GM23338 (cell line): ENCODE measurements around the gene SNAP91. TPM values are rescaled to one million over a fixed set of nuclear protein-coding genes. Genes with fewer than 3 reads are reported as not detected.
A peak's percentile ranks its signal among the peaks of the same experiment; 100 is the strongest.
"Not testable (repeated sequence)": the region's sequence is repeated elsewhere in the genome, so short reads cannot be mapped to it uniquely, and the experiment has no call there.

ENCODE experiments used
- ATAC-seq: fragments of 200-7000 bp; cut with Tn5 transposase; 3 replicates; pipeline ENCODE4 v1.9.1; 2020
- DNase-seq: peaks from one replicate; pipeline ENCODE4 v3.0.0-alpha.2; 2015; ENCODE audit warnings: low spot score
- H2AFZ ChIP-seq: fragments of 200-600 bp; sonication (generic); 2 replicates; pipeline ENCODE4 v1.8.0; 2016; ENCODE audit warnings: antibody characterized with exemption, mild to moderate bottlenecking, moderate library complexity
- H3F3A ChIP-seq: fragments of 200-600 bp; sonication (generic); replicated peaks from 2 replicates; pipeline ENCODE4 v1.8.0; 2017; ENCODE audit warnings: antibody characterized with exemption, mixed run types, low read depth
- H3K27ac ChIP-seq: fragments of 200-600 bp; sonication (generic); 2 replicates; pipeline ENCODE4 v1.6.1; 2016; ENCODE audit warnings: low read depth
- H3K27me3 ChIP-seq: fragments of 200-600 bp; sonication (generic); 2 replicates; pipeline ENCODE4 v1.8.0; 2016; ENCODE audit warnings: mild to moderate bottlenecking, mixed run types, moderate library complexity; ENCODE audit not compliant: insufficient read depth
- H3K36me3 ChIP-seq: fragments of 200-600 bp; sonication (generic); 2 replicates; pipeline ENCODE4 v1.8.0; 2016; ENCODE audit warnings: mild to moderate bottlenecking; ENCODE audit not compliant: insufficient read depth
- H3K4me1 ChIP-seq: fragments of 200-600 bp; sonication (generic); 2 replicates; pipeline ENCODE4 v1.8.0; 2016; ENCODE audit warnings: mild to moderate bottlenecking, moderate library complexity; ENCODE audit not compliant: insufficient read depth
- H3K4me2 ChIP-seq: fragments of 200-600 bp; sonication (generic); 2 replicates; pipeline ENCODE4 v1.7.1; 2017; ENCODE audit warnings: mixed run types
- H3K4me3 ChIP-seq: fragments of 200-600 bp; sonication (generic); 2 replicates; pipeline ENCODE4 v1.6.1; 2016; ENCODE audit warnings: mixed run types
- H3K79me2 ChIP-seq: fragments of 200-600 bp; sonication (generic); replicated peaks from 2 replicates; pipeline ENCODE4 v1.8.0; 2017; ENCODE audit warnings: mild to moderate bottlenecking; ENCODE audit not compliant: insufficient read depth
- H3K9me2 ChIP-seq: fragments of 200-600 bp; sonication (generic); 2 replicates; pipeline ENCODE4 v1.8.0; 2017; ENCODE audit not compliant: insufficient read depth
- H4K20me1 ChIP-seq: fragments of 200-600 bp; sonication (generic); replicated peaks from 2 replicates; pipeline ENCODE4 v1.8.0; 2017; ENCODE audit warnings: mild to moderate bottlenecking; ENCODE audit not compliant: insufficient read depth
- H3K27ac Mint-ChIP-seq: 2 replicates; pipeline ENCODE4 v1.8.0; 2020; ENCODE audit warnings: inconsistent platforms, mild to moderate bottlenecking, moderate library complexity, mixed read lengths
- H3K27me3 Mint-ChIP-seq: 3 replicates; pipeline ENCODE4 v1.8.0; 2022; ENCODE audit warnings: low read depth, mild to moderate bottlenecking, moderate library complexity, mixed read lengths, inconsistent platforms; ENCODE audit not compliant: insufficient read depth, poor library complexity
- H3K36me3 Mint-ChIP-seq: 3 replicates; pipeline ENCODE4 v1.8.0; 2021; ENCODE audit warnings: low read depth, mild to moderate bottlenecking, inconsistent platforms, moderate library complexity, mixed read lengths
- H3K4me1 Mint-ChIP-seq: 3 replicates; pipeline ENCODE4 v1.8.0; 2020; ENCODE audit warnings: mild to moderate bottlenecking, inconsistent platforms, mixed read lengths
- H3K4me3 Mint-ChIP-seq: 3 replicates; pipeline ENCODE4 v1.8.0; 2021; ENCODE audit warnings: moderate library complexity, mild to moderate bottlenecking, inconsistent platforms, mixed read lengths
- H3K9me3 Mint-ChIP-seq: 3 replicates; pipeline ENCODE4 v1.8.0; 2020; ENCODE audit warnings: moderate library complexity, mild to moderate bottlenecking, inconsistent platforms, mixed read lengths
- CREB1 ChIP-seq: fragments of 250-450 bp; sonication (Bioruptor Pico); IDR thresholded peaks from 2 replicates; pipeline ENCODE4 v1.5.0; 2020; ENCODE audit warnings: low read depth, mild to moderate bottlenecking, moderate library complexity
- JUNB ChIP-seq: IDR thresholded peaks from one replicate; pipeline ENCODE4 v1.6.1; 2016; ENCODE audit warnings: antibody characterized with exemption; ENCODE audit not compliant: unreplicated experiment
- POLR2AphosphoS5 ChIP-seq: IDR thresholded peaks from 2 replicates; pipeline ENCODE4 v1.6.1; 2016; ENCODE audit warnings: antibody characterized with exemption, low read depth
- REST ChIP-seq: IDR thresholded peaks from one replicate; pipeline ENCODE4 v1.6.1; 2018; ENCODE audit warnings: antibody characterized with exemption; ENCODE audit not compliant: unreplicated experiment
- ZNF114 ChIP-seq: fragments of 250-450 bp; sonication (Bioruptor Pico); IDR thresholded peaks from 2 replicates; pipeline ENCODE4 v1.5.0; 2020; ENCODE audit warnings: mild to moderate bottlenecking, moderate library complexity
- polyA plus RNA-seq: library from polyadenylated mRNA; unstranded; fragments of >200 nt; fragmentation: Nextera tagmentation; extraction: Ambion mirVana; gene quantifications from 2 replicates; pipeline ENCODE4 v1.2.1, GENCODE V29; 2016
- total RNA-seq: library from RNA; depleted of rRNA; stranded (reverse); fragments of >200 nt; shearing (Covaris generic); gene quantifications from 2 replicates; pipeline ENCODE4 v1.2.3, GENCODE V29; 2014
- TF ChIP-seq, protein P1 (sequence below): IDR thresholded peaks from 2 replicates; pipeline ENCODE4 v1.6.1; 2016; ENCODE audit warnings: antibody characterized with exemption
- TF ChIP-seq, protein P2 (sequence below), 2 experiments: fragments of 200-600 bp in 1 of 2; sonication (generic) in 1 of 2; conservative IDR thresholded peaks; 2 replicates each; pipeline versions ENCODE4 v1.5.1 to v1.6.1; 2016 to 2017; ENCODE audit warnings: antibody characterized with exemption in 2 of 2, low read depth in 2 of 2, mild to moderate bottlenecking in 2 of 2, moderate library complexity in 1 of 2
- TF ChIP-seq, protein P3 (sequence below): fragments of 250-450 bp; sonication (Bioruptor Pico); IDR thresholded peaks from 2 replicates; pipeline ENCODE4 v1.5.0; 2020; ENCODE audit warnings: mild to moderate bottlenecking, moderate library complexity

SNAP91 gene
- total and polyA plus RNA-seq, 2 experiments from 2014 or later: 0.83 to 1.2 TPM

- TF ChIP-seq, protein P1, sequence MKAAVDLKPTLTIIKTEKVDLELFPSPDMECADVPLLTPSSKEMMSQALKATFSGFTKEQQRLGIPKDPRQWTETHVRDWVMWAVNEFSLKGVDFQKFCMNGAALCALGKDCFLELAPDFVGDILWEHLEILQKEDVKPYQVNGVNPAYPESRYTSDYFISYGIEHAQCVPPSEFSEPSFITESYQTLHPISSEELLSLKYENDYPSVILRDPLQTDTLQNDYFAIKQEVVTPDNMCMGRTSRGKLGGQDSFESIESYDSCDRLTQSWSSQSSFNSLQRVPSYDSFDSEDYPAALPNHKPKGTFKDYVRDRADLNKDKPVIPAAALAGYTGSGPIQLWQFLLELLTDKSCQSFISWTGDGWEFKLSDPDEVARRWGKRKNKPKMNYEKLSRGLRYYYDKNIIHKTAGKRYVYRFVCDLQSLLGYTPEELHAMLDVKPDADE: no peak
- TF ChIP-seq ZNF114 (CRISPR knock-in tag): no peak
- TF ChIP-seq, protein P2, sequence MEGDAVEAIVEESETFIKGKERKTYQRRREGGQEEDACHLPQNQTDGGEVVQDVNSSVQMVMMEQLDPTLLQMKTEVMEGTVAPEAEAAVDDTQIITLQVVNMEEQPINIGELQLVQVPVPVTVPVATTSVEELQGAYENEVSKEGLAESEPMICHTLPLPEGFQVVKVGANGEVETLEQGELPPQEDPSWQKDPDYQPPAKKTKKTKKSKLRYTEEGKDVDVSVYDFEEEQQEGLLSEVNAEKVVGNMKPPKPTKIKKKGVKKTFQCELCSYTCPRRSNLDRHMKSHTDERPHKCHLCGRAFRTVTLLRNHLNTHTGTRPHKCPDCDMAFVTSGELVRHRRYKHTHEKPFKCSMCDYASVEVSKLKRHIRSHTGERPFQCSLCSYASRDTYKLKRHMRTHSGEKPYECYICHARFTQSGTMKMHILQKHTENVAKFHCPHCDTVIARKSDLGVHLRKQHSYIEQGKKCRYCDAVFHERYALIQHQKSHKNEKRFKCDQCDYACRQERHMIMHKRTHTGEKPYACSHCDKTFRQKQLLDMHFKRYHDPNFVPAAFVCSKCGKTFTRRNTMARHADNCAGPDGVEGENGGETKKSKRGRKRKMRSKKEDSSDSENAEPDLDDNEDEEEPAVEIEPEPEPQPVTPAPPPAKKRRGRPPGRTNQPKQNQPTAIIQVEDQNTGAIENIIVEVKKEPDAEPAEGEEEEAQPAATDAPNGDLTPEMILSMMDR (conservative IDR thresholded peaks at IDR 0.05; ENCODE audit: low read depth in 2 of 2): no peak
- no peak for TF ChIP-seq REST
- TF ChIP-seq POLR2AphosphoS5: no peak
- no peak for TF ChIP-seq CREB1 (CRISPR knock-in tag)
- no peak for TF ChIP-seq JUNB
Measured at GRCh38 chr6:83574783-83575182, 134.1 kb downstream of the SNAP91 start (continued).

DNA sequence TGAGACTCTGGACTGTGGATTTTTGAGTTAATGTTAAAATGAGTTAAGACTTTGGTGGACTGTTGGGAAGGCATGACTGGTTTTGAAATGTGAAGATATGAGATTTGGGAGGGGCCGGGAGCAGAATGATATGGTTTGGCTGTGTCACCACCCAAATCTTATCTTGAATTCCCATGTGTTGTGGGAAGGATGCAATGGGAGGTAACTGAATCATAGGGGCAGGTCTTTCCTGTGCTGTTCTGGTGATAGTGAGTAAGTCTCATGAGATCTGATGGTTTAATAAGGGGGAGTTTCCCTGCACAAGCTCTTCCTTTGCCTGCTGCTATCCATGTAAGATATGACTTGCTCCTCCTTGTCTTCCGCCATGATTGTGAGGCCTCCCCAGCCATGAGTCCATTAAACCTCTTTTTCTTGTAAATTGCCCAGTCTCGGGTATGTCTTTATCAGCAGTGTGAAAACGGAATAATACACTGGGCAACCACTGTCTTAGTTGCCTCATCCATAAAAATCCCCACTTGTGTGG lies 137.2 kb downstream of the SNAP91 start:
- H3K79me2 ChIP-seq, H3K27ac ChIP-seq, H3K4me3 ChIP-seq, DNase-seq, H3F3A ChIP-seq, H3K4me2 ChIP-seq, H3K27me3 ChIP-seq, H3K4me3 Mint-ChIP-seq, H3K4me1 Mint-ChIP-seq, ATAC-seq, H3K27me3 Mint-ChIP-seq, H3K36me3 Mint-ChIP-seq, H3K4me1 ChIP-seq, H3K9me2 ChIP-seq, H3K36me3 ChIP-seq, H3K27ac Mint-ChIP-seq, H4K20me1 ChIP-seq, H2AFZ ChIP-seq: not testable (repeated sequence)
- H3K9me3 Mint-ChIP-seq: peaks cover 20% of the 10 kb centered on the region

DNA sequence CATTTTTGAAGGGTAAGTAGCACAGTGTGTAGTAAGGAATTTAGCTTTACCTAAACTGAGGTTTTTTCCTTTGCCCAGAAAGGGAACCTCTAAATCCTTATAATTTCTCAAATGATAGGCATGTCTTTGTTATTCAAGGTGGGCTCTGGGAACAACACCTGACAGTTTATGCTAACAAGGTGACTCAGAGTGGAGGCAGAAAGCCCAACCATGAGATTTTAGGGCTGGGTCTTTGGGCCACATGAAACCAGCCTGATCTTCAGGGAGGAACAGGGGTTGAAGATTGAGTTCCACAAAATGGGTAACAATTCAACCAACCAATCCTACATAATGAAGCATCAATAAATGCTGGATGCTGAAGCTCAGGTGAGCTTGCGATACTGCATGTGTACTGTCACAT lies 149.9 kb downstream of the SNAP91 start:
- Mint-ChIP-seq H3K4me1 (peaks cover 7% of the 10 kb centered on the region; the same call in 2 of the 3 replicates), H3K9me3 (no peaks in the 10 kb centered on the region), H3K4me3 (no peak overlapping the region), H3K27ac (no peak overlapping the region), H3K27me3 (no peaks in the 10 kb centered on the region), H3K36me3 (no peaks in the 10 kb centered on the region)
- Histone ChIP-seq H3K4me2 (no peak overlapping the region), H3K4me1 (no peaks in the 10 kb centered on the region), H3K36me3 (no peaks in the 10 kb centered on the region), H4K20me1 (no peaks in the 10 kb centered on the region; the same call in 1 of the 2 replicates), H3K79me2 (no peaks in the 10 kb centered on the region), H3K27ac (no peak overlapping the region), H3F3A (no peaks in the 10 kb centered on the region), H3K4me3 (no peak overlapping the region), H3K9me2 (no peaks in the 10 kb centered on the region), H2AFZ (0 out of 2 replicates have a peak overlapping the region, but pooled peaks have one; percentile 1), H3K27me3 (no peaks in the 10 kb centered on the region)
- ATAC-seq (peak; percentile 35), DNase-seq (peak; percentile 28)
- TF ChIP-seq, protein P3, sequence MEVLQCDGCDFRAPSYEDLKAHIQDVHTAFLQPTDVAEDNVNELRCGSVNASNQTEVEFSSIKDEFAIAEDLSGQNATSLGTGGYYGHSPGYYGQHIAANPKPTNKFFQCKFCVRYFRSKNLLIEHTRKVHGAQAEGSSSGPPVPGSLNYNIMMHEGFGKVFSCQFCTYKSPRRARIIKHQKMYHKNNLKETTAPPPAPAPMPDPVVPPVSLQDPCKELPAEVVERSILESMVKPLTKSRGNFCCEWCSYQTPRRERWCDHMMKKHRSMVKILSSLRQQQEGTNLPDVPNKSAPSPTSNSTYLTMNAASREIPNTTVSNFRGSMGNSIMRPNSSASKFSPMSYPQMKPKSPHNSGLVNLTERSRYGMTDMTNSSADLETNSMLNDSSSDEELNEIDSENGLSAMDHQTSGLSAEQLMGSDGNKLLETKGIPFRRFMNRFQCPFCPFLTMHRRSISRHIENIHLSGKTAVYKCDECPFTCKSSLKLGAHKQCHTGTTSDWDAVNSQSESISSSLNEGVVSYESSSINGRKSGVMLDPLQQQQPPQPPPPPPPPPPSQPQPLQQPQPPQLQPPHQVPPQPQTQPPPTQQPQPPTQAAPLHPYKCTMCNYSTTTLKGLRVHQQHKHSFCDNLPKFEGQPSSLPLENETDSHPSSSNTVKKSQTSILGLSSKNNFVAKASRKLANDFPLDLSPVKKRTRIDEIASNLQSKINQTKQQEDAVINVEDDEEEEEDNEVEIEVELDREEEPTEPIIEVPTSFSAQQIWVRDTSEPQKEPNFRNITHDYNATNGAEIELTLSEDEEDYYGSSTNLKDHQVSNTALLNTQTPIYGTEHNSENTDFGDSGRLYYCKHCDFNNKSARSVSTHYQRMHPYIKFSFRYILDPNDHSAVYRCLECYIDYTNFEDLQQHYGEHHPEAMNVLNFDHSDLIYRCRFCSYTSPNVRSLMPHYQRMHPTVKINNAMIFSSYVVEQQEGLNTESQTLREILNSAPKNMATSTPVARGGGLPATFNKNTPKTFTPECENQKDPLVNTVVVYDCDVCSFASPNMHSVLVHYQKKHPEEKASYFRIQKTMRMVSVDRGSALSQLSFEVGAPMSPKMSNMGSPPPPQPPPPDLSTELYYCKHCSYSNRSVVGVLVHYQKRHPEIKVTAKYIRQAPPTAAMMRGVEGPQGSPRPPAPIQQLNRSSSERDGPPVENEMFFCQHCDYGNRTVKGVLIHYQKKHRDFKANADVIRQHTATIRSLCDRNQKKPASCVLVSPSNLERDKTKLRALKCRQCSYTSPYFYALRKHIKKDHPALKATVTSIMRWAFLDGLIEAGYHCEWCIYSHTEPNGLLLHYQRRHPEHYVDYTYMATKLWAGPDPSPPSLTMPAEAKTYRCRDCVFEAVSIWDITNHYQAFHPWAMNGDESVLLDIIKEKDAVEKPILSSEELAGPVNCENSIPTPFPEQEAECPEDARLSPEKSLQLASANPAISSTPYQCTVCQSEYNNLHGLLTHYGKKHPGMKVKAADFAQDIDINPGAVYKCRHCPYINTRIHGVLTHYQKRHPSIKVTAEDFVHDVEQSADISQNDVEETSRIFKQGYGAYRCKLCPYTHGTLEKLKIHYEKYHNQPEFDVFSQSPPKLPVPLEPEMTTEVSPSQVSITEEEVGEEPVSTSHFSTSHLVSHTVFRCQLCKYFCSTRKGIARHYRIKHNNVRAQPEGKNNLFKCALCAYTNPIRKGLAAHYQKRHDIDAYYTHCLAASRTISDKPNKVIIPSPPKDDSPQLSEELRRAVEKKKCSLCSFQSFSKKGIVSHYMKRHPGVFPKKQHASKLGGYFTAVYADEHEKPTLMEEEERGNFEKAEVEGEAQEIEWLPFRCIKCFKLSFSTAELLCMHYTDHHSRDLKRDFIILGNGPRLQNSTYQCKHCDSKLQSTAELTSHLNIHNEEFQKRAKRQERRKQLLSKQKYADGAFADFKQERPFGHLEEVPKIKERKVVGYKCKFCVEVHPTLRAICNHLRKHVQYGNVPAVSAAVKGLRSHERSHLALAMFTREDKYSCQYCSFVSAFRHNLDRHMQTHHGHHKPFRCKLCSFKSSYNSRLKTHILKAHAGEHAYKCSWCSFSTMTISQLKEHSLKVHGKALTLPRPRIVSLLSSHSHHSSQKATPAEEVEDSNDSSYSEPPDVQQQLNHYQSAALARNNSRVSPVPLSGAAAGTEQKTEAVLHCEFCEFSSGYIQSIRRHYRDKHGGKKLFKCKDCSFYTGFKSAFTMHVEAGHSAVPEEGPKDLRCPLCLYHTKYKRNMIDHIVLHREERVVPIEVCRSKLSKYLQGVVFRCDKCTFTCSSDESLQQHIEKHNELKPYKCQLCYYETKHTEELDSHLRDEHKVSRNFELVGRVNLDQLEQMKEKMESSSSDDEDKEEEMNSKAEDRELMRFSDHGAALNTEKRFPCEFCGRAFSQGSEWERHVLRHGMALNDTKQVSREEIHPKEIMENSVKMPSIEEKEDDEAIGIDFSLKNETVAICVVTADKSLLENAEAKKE: peak; percentile 67; the same call in 1 of the 2 replicates
